Parietal lobe (tissue), 1 donor: ENCODE data around the gene ACO2. TPM values are rescaled to one million over a fixed set of nuclear protein-coding genes. Genes with fewer than 3 reads are reported as not detected.

Source experiments
- total RNA-seq: library from RNA; depleted of rRNA; stranded (reverse); fragments of >200 nt; gene quantifications from one replicate; pipeline ENCODE4 v1.2.3, GENCODE V29; 2014

The ACO2 gene
- total RNA-seq = 78.6 TPM

DNA sequence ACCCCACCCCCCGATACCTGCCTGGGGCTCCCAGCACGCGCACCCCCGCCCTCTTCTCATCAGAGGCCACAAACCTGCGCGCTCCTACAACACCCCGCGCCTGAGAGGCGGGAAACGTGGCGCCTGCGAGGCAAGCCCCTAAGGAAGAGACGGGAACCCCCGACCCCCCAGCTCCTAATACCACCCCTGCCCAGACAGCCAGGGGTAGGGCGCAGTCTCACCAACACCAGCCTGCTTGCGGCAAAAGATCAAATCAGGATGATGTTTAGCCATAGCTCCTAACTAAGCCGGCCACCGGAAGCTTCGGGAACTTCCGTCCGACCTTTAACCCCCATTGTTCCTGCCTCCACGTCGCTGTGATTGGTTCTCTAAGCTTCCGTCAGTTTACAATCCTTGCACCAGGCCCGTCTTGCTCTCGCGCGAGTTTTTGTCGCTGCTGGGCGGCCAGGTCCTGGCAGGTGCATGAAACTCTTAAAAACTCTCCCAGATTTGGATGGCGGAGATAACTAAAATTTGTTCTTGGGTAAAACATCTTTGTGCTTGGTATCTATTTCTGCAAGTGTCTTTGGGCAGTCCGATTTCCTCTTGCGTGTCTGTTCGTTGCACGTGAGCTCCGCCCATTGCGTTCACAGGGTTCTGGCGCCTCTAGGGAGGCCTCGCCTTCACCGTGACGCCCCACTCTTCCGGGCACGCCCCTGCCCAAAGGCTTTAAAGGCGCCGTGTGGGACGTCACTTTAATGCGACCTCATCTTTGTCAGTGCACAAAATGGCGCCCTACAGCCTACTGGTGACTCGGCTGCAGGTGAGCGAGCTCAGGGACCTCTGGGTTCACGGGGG, at the start of gene ACO2, which contains the start of gene PHF5A:
ACO2 (plus strand) TSS at position 737 of the 837 bp plus-strand sequence; CDS start at position 767, 30 bp downstream.
PHF5A (minus strand) TSS at position 312 of the 837 bp plus-strand sequence; CDS start at position 273, 39 bp downstream.

DNA sequence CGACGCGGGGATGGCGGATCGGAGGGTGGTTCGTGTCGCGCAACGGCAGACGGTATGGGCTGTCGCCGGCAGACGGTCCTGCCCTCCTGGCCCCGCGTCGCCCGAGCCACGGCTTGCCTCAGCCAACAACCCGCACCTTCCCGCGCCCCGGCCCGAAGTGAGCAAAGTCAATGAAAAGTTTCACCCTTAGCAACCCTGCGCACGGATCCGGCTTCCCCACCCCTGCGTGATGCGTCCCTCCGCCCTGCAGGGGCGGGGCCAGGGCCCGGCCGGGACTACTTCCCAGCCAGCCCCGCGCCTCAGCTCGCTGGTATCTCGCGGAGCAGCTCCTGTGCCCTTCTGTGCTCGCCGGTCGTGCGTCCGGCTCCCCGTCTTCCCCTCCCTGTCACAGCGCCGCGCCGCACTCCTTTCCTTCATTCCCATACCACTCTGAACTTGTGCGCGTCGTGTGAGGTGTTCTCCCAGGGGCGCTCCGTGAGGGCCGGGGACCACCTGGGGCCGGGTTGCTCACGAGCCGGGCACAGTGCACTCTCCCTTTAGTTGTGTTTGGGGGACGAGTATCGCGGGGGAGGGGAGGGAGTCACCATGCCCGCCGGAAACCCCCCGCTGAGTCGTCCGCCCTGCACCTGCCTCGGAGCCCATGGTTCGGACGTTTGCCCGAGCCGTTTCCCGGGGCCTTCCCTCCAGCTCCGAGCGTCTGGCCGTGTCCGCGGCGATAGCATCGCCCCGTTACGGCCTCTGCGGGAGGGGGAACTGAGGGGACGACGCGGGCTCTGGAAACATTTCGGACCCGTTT, 22.1 kb upstream of the ACO2 start, which contains the start of gene TOB2:
TOB2 (minus strand) TSS at position 163 of the 796 bp plus-strand sequence. CDS start 9,456 bp downstream, outside the sequence.

DNA sequence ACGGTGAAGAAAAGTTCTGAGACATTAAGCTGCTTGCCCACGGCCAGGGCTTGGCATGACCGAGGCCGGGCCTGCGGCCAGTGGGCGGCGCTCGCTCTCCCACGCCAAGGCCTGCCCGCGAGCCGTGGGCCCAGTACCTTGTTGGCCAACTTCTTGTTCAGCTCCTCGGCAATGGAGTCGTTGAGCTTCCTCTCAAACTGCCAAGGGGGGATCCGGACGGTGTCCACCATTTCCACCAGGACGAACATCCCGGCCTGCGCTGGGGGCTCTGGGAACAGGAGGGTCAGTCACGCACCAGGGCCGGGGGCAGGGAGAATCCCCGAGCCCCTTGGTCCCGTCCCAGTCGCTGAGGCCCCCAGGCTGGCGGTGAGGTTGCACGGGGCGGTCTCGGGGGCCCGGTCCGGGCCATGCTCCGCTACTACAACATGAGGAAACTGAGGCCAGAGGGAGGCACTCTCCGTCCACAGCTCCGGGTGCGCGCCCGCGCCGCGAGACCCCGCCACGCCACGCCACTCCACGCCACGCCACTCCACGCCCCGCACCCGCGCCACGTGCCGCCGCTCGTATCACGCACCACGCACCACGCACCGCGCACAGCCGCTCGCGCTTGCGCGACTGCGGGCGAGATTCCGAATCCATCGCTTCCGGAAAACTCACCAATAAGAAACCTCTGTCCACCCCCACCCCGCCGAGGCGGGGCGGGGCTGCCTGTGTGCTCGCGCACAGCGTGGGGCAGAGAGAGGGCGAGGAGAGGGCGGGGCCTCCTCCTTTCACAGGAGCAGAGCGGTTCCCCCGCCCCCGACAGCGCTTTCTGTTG, 75.1 kb downstream of the ACO2 start, which contains the start of gene POLR3H:
POLR3H (minus strand) TSS at position 617 of the 817 bp plus-strand sequence; CDS start at position 248, 369 bp downstream.

Other genes starting within 250 kb of the ACO2 start
- gene CHADL, start 228.2 kb upstream of the ACO2 start, total RNA-seq = 3.4 TPM
- gene RANGAP1, start 182.9 kb upstream of the ACO2 start, total RNA-seq = 41.9 TPM
- gene ZC3H7B, start 167.6 kb upstream of the ACO2 start, total RNA-seq = 61.7 TPM
- 7.8 TPM for gene TEF, start 87.2 kb upstream of the ACO2 start, total RNA-seq
- gene TOB2, start 22.3 kb upstream of the ACO2 start, total RNA-seq = 19.1 TPM
- 34.4 TPM for gene PHF5A, start 425 bp upstream of the ACO2 start, total RNA-seq
- 35.4 TPM for gene POLR3H, start 75.4 kb downstream of the ACO2 start, total RNA-seq
- gene CSDC2, start 91.9 kb downstream of the ACO2 start, total RNA-seq = 17.8 TPM
- 16.0 TPM for gene PMM1, start 120.7 kb downstream of the ACO2 start, total RNA-seq
- gene DESI1, start 151.9 kb downstream of the ACO2 start, total RNA-seq = 19.7 TPM
- 192 TPM for gene XRCC6, start 152.2 kb downstream of the ACO2 start, total RNA-seq
- gene SNU13, start 219.8 kb downstream of the ACO2 start, total RNA-seq = 68.9 TPM
- not detected for gene MEI1, start 230.4 kb downstream of the ACO2 start, total RNA-seq